Breast epithelium (tissue), 3 donors: ENCODE measurements around the gene HYDIN.

Source experiments
- CTCF ChIP-seq, 3 donors: fragments of 450-650 bp; IDR thresholded peaks; one replicate each; pipeline ENCODE4 v1.5.1; 2016 to 2017; ENCODE audit warnings: antibody characterized with exemption in 3 of 3, mild to moderate bottlenecking in 3 of 3, moderate library complexity in 3 of 3
- POLR2A ChIP-seq: fragments of 450-650 bp; IDR thresholded peaks from one replicate; pipeline ENCODE4 v1.6.1; 2016; ENCODE audit warnings: antibody characterized with exemption, mild to moderate bottlenecking, moderate library complexity

GRCh38 chr16:70805787-70806186 lies 424.7 kb downstream of the HYDIN start:
- TF ChIP-seq POLR2A, result no peak
- no peak for TF ChIP-seq CTCF (IDR thresholded peaks at IDR 0.05)
